ENCODE results near the gene GJC2. TPM values are rescaled to one million over a fixed set of nuclear protein-coding genes. Genes with fewer than 3 reads are reported as not detected.

GJC2 gene
- total RNA-seq, 1 experiment from 2014 or later = 1.2 TPM

- Histone ChIP-seq H3F3A (ENCODE audit: low read length, unreplicated experiment) (no peaks in the 10 kb centered on the region), H3K36me3 (ENCODE audit: low read depth, low read length) (no peaks in the 10 kb centered on the region), H3K4me3 (ENCODE audit: low read length) (no peak overlapping the region), H3K4me2 (ENCODE audit: low read length) (no peak overlapping the region), H2AFZ (ENCODE audit: low read length) (no peak overlapping the region), H3K9me2 (replicated peaks; ENCODE audit: low read length) (no peaks in the 10 kb centered on the region), H3K9ac (ENCODE audit: low read length) (no peak overlapping the region), H3K27me3 (ENCODE audit: low read length) (no peaks in the 10 kb centered on the region), H3K4me1 (ENCODE audit: insufficient read depth, low read length) (peaks cover 18% of the 10 kb centered on the region), H3K9me3 (ENCODE audit: low read length) (no peaks in the 10 kb centered on the region), H3K79me2 (ENCODE audit: low read length) (peaks cover 14% of the 10 kb centered on the region), H4K20me1 (ENCODE audit: low read length) (no peaks in the 10 kb centered on the region), H3K27ac (ENCODE audit: low read length) (no peak overlapping the region)
- TF ChIP-seq EZH2phosphoT487 (IDR thresholded peaks at IDR 0.05; ENCODE audit: borderline replicate concordance, low read length) = no peak
- TF ChIP-seq CTCF (conservative IDR thresholded peaks at IDR 0.05; ENCODE audit: low read depth, low read length) = no peak
- no peak for TF ChIP-seq EZH2 (IDR thresholded peaks at IDR 0.05; ENCODE audit: low read length, unreplicated experiment)
- intact Hi-C loops (cut with micrococcal nuclease) = loop anchor here (10.0 kb wide), 1 partner anchor 378 kb away; no protein-coding TSS in a partner anchor
- CTCF ChIA-PET = no interaction called here
- ATAC-seq = no peak
- no TSS peak for BruUV-seq (replicated peaks)
- DNase-seq = no peak
- POLR2A ChIA-PET (ENCODE audit: unreplicated experiment) = no interaction called here
These were observed 13.4 kb downstream of the GJC2 start for GRCh38 chr1:228163007-228163753.

- no TSS peak for BruUV-seq (replicated peaks)
- DNase-seq (no peak), ATAC-seq (no peak)
- Histone ChIP-seq H4K20me1 (ENCODE audit: low read length) (no peaks in the 10 kb centered on the region), H3K79me2 (ENCODE audit: low read length) (peaks cover 22% of the 10 kb centered on the region), H3K27me3 (ENCODE audit: low read length) (no peaks in the 10 kb centered on the region), H3K4me2 (ENCODE audit: low read length) (no peak overlapping the region), H3K4me3 (ENCODE audit: low read length) (no peak overlapping the region), H3K9ac (ENCODE audit: low read length) (no peak overlapping the region), H3K9me2 (replicated peaks; ENCODE audit: low read length) (no peaks in the 10 kb centered on the region), H3K36me3 (ENCODE audit: low read depth, low read length) (no peaks in the 10 kb centered on the region), H3K27ac (ENCODE audit: low read length) (no peak overlapping the region), H3F3A (ENCODE audit: low read length, unreplicated experiment) (no peaks in the 10 kb centered on the region), H3K4me1 (ENCODE audit: insufficient read depth, low read length) (peaks cover 18% of the 10 kb centered on the region), H2AFZ (ENCODE audit: low read length) (no peak overlapping the region), H3K9me3 (ENCODE audit: low read length) (no peaks in the 10 kb centered on the region)
- POLR2A ChIA-PET (ENCODE audit: unreplicated experiment) = no interaction called here
- TF ChIP-seq CTCF (conservative IDR thresholded peaks at IDR 0.05; ENCODE audit: low read depth, low read length) = no peak
- TF ChIP-seq EZH2 (IDR thresholded peaks at IDR 0.05; ENCODE audit: low read length, unreplicated experiment) = no peak
- no peak for TF ChIP-seq EZH2phosphoT487 (IDR thresholded peaks at IDR 0.05; ENCODE audit: borderline replicate concordance, low read length)
- intact Hi-C loops (cut with micrococcal nuclease) = loop anchor here (10.0 kb wide), 1 partner anchor 379 kb away; no protein-coding TSS in a partner anchor
- CTCF ChIA-PET = no interaction called here
These were observed 14.2 kb downstream of the GJC2 start for GRCh38 chr1:228163776-228164519.
